Hepatocyte (in vitro differentiated cells): ENCODE measurements around the gene CPA5. TPM values are rescaled to one million over a fixed set of nuclear protein-coding genes. Genes with fewer than 3 reads are reported as not detected.
"Not testable (repeated sequence)": the region's sequence is repeated elsewhere in the genome, so short reads cannot be mapped to it uniquely, and the experiment has no call there.

Experiments used
- DNase-seq: peaks from one replicate; pipeline ENCODE4 v3.0.0-alpha.2; 2016; ENCODE audit warnings: low spot score
- H2AFZ ChIP-seq: fragments of 200-600 bp; sonication (generic); 2 replicates; pipeline ENCODE4 v1.6.0; 2016; ENCODE audit warnings: antibody characterized with exemption, mild to moderate bottlenecking
- H3K27ac ChIP-seq: fragments of 200-600 bp; sonication (generic); 2 replicates; pipeline ENCODE4 v1.5.1; 2016; ENCODE audit warnings: mild to moderate bottlenecking
- H3K27me3 ChIP-seq: fragments of 200-600 bp; sonication (generic); 2 replicates; pipeline ENCODE4 v1.6.1; 2016
- H3K36me3 ChIP-seq: fragments of 200-600 bp; sonication (generic); replicated peaks from 2 replicates; pipeline ENCODE4 v1.5.1; 2016; ENCODE audit warnings: low read depth; ENCODE audit not compliant: insufficient read depth
- H3K4me1 ChIP-seq: fragments of 200-600 bp; sonication (generic); 2 replicates; pipeline ENCODE4 v1.5.1; 2016; ENCODE audit warnings: mild to moderate bottlenecking, moderate library complexity; ENCODE audit not compliant: insufficient read depth
- H3K4me2 ChIP-seq: fragments of 200-600 bp; sonication (generic); 2 replicates; pipeline ENCODE4 v1.6.0; 2016
- H3K4me3 ChIP-seq: fragments of 200-600 bp; sonication (generic); 2 replicates; pipeline ENCODE4 v1.5.1; 2016; ENCODE audit warnings: mild to moderate bottlenecking
- H3K79me2 ChIP-seq: fragments of 200-600 bp; sonication (generic); 2 replicates; pipeline ENCODE4 v1.6.0; 2017; ENCODE audit warnings: mild to moderate bottlenecking
- H3K9me2 ChIP-seq: fragments of 200-600 bp; sonication (generic); replicated peaks from 2 replicates; pipeline ENCODE4 v1.6.0; 2017; ENCODE audit warnings: mild to moderate bottlenecking; ENCODE audit not compliant: insufficient read depth
- H3K9me3 ChIP-seq: fragments of 200-600 bp; sonication (generic); 2 replicates; pipeline ENCODE4 v1.5.1; 2016; ENCODE audit warnings: low read depth, mild to moderate bottlenecking
- H4K20me1 ChIP-seq: fragments of 200-600 bp; sonication (generic); 2 replicates; pipeline ENCODE4 v1.6.0; 2016; ENCODE audit warnings: mild to moderate bottlenecking; ENCODE audit not compliant: insufficient read depth, poor library complexity, severe bottlenecking
- CTCF ChIP-seq: fragments of 200-600 bp; sonication (generic); IDR thresholded peaks from 2 replicates; pipeline ENCODE4 v1.5.1; 2016; ENCODE audit warnings: antibody characterized with exemption, mild to moderate bottlenecking; ENCODE audit not compliant: poor library complexity
- EZH2 ChIP-seq: fragments of 200-600 bp; sonication (generic); IDR thresholded peaks from 2 replicates; pipeline ENCODE4 v1.6.1; 2016; ENCODE audit warnings: antibody characterized with exemption, mild to moderate bottlenecking, borderline replicate concordance
- EZH2phosphoT487 ChIP-seq: fragments of 200-600 bp; sonication (generic); IDR thresholded peaks from one replicate; pipeline ENCODE4 v1.6.1; 2018; ENCODE audit warnings: antibody characterized with exemption, mild to moderate bottlenecking, low read depth, moderate library complexity; ENCODE audit not compliant: unreplicated experiment, severe bottlenecking
- WGBS: methylation state at CpG from one replicate; pipeline ENCODE4 v1.1.6; 2016; ENCODE audit warnings: low lambda C conversion rate; ENCODE audit errors: missing lambda C conversion rate; 5-methylcytosine and 5-hydroxymethylcytosine counted together
- polyA plus RNA-seq: library from polyadenylated mRNA; unstranded; fragments of >200 nt; fragmentation: Nextera tagmentation; extraction: Ambion mirVana; gene quantifications from 2 replicates; pipeline ENCODE4 v1.2.1, GENCODE V29; 2016
- total RNA-seq: library from RNA; depleted of rRNA; stranded (reverse); fragments of >200 nt; gene quantifications from 2 replicates; pipeline ENCODE4 v1.2.3, GENCODE V29; 2014

CPA5 gene
- total and polyA plus RNA-seq, 2 experiments from 2014 or later = 0.30 TPM; not detected in 1

- Histone ChIP-seq H3K36me3 (no peaks in the 10 kb centered on the region), H4K20me1 (no peaks in the 10 kb centered on the region), H3K4me2 (no peak overlapping the region), H3K9me3 (no peaks in the 10 kb centered on the region), H2AFZ (no peak overlapping the region), H3K4me1 (no peaks in the 10 kb centered on the region), H3K79me2 (no peaks in the 10 kb centered on the region), H3K27ac (no peak overlapping the region), H3K27me3 (no peaks in the 10 kb centered on the region), H3K9me2 (no peaks in the 10 kb centered on the region), H3K4me3 (no peak overlapping the region)
- no peak for TF ChIP-seq EZH2
- no peak for TF ChIP-seq EZH2phosphoT487
- no peak for TF ChIP-seq CTCF
- 100% methylated on average over 1 of the region's 1 CpG for WGBS
- DNase-seq = no peak
These were observed 25.1 kb upstream of the CPA5 start for GRCh38 chr7:130319541-130319940.

- H3K36me3 ChIP-seq, H4K20me1 ChIP-seq, H2AFZ ChIP-seq, H3K79me2 ChIP-seq, H3K4me1 ChIP-seq, H3K27ac ChIP-seq, H3K4me3 ChIP-seq, H3K9me2 ChIP-seq, H3K9me3 ChIP-seq, DNase-seq, H3K27me3 ChIP-seq, H3K4me2 ChIP-seq: not testable (repeated sequence)
- WGBS = 90% methylated on average over 3 of the region's 3 CpGs
These were observed 22.9 kb upstream of the CPA5 start for GRCh38 chr7:130321542-130322229.

DNA sequence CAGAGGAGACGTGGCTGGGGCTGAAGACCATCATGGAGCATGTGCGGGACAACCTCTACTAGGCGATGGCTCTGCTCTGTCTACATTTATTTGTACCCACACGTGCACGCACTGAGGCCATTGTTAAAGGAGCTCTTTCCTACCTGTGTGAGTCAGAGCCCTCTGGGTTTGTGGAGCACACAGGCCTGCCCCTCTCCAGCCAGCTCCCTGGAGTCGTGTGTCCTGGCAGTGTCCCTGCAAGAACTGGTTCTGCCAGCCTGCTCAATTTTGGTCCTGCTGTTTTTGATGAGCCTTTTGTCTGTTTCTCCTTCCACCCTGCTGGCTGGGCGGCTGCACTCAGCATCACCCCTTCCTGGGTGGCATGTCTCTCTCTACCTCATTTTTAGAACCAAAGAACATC is 22.0 kb upstream of the CPA5 start:
- Histone ChIP-seq H4K20me1 (no peaks in the 10 kb centered on the region), H3K36me3 (no peaks in the 10 kb centered on the region), H3K27me3 (no peaks in the 10 kb centered on the region), H2AFZ (no peak overlapping the region), H3K27ac (no peak overlapping the region), H3K9me2 (no peaks in the 10 kb centered on the region), H3K4me3 (no peak overlapping the region), H3K4me1 (no peaks in the 10 kb centered on the region), H3K79me2 (no peaks in the 10 kb centered on the region), H3K9me3 (no peaks in the 10 kb centered on the region), H3K4me2 (no peak overlapping the region)
- WGBS = 86% methylated on average over 7 of the region's 7 CpGs
- DNase-seq = no peak
- TF ChIP-seq EZH2phosphoT487 (no peak), CTCF (no peak), EZH2 (no peak)

DNA sequence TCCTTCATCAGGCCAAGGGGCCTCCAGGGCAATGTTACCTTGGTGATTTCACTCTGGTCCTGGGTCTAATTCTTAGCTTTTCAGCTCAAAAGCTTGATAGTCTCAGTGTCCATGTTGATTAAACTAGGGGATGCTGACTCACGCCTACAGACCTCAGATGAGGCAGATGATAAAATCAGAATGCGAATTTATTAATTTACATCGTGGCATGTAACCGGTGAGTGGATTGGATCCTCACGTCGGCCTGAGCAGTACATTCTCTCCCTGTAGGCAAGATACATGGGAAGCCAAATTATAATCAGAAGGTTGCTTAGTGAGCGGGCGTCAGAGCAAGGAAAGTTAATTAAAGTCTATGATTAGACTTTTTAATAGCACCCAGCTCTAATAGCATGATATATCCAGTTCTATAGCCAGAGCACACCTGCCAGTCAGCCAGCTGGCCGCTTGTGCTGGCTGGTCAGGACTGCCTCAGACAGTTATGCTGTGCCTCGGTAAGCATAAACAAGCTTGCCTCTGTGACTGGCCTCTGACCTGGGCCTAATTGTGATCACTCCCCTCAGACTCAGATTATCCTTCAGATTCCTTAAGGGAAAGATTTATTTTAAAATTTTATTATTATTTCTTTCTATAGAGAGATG is 20.2 kb upstream of the CPA5 start:
- peaks cover under 1% of the 10 kb centered on the region for H3K4me1 ChIP-seq
- no peak overlapping the region for H2AFZ ChIP-seq
- 90% methylated on average over 10 of the region's 10 CpGs for WGBS
- H3K36me3 ChIP-seq = no peaks in the 10 kb centered on the region
- no peaks in the 10 kb centered on the region for H3K27me3 ChIP-seq
- H3K9me2 ChIP-seq = no peaks in the 10 kb centered on the region
- H3K9me3 ChIP-seq = no peaks in the 10 kb centered on the region
- no peak for TF ChIP-seq CTCF
- TF ChIP-seq EZH2phosphoT487 = no peak
- no peak for TF ChIP-seq EZH2
- DNase-seq = no peak
- H3K4me2 ChIP-seq = no peak overlapping the region
- no peak overlapping the region for H3K4me3 ChIP-seq
- H3K79me2 ChIP-seq = no peaks in the 10 kb centered on the region
- H4K20me1 ChIP-seq = no peaks in the 10 kb centered on the region
- H3K27ac ChIP-seq = no peak overlapping the region
